ENCODE data around the gene KRI1. TPM values are rescaled to one million over a fixed set of nuclear protein-coding genes. Genes with fewer than 3 reads are reported as not detected.
"Not testable (repeated sequence)": the region's sequence is repeated elsewhere in the genome, so short reads cannot be mapped to it uniquely, and the experiment has no call there.

The KRI1 gene
- total RNA-seq, 1 experiment from 2014 or later, result 24.5 TPM

GRCh38 chr19:10553087-10553667 lies 12.6 kb downstream of the KRI1 start:
- no peaks in the 10 kb centered on the region for H3K9me3 ChIP-seq (ENCODE audit: insufficient read depth, low read depth)
- peaks cover 44% of the 10 kb centered on the region for H3F3A ChIP-seq (ENCODE audit: insufficient read depth, low read depth)
- no peak overlapping the region for H3K4me3 ChIP-seq
- no peaks in the 10 kb centered on the region for H3K9me2 ChIP-seq (ENCODE audit: insufficient read depth)
- CTCF ChIA-PET, result interaction anchor here (0.6 to 1.1 kb wide), 3 partner anchors 18 to 313 kb away, joined by 3 to 4 read pairs (median 3); no protein-coding TSS in a partner anchor
- peaks cover 20% of the 10 kb centered on the region for H3K36me3 ChIP-seq (ENCODE audit: low read depth)
- H3K4me2 ChIP-seq, result no peak overlapping the region
- no peaks in the 10 kb centered on the region for H3K27me3 ChIP-seq (ENCODE audit: insufficient read depth, low read depth)
- no peaks in the 10 kb centered on the region for H3K79me2 ChIP-seq (ENCODE audit: low read depth)
- intact Hi-C loops (cut with micrococcal nuclease; ENCODE audit: unreplicated experiment), result no loop called here
- no peak overlapping the region for H3K27ac ChIP-seq
- TF ChIP-seq CTCF (conservative IDR thresholded peaks at IDR 0.05), result no peak
- DNase-seq, result no peak
- POLR2A ChIA-PET (ENCODE audit: unreplicated experiment), result interaction anchor here (0.6 kb wide), 1 partner anchor 50 kb away, joined by 3 read pairs; the partner anchor contains the start of gene KEAP1
- no TSS peak for BruUV-seq (replicated peaks)
- no peaks in the 10 kb centered on the region for H3K4me1 ChIP-seq (replicated peaks; ENCODE audit: insufficient read depth)
- no peak overlapping the region for H2AFZ ChIP-seq
- no peaks in the 10 kb centered on the region; the same call in none of the 2 replicates for H4K20me1 ChIP-seq (ENCODE audit: insufficient read depth)

DNA sequence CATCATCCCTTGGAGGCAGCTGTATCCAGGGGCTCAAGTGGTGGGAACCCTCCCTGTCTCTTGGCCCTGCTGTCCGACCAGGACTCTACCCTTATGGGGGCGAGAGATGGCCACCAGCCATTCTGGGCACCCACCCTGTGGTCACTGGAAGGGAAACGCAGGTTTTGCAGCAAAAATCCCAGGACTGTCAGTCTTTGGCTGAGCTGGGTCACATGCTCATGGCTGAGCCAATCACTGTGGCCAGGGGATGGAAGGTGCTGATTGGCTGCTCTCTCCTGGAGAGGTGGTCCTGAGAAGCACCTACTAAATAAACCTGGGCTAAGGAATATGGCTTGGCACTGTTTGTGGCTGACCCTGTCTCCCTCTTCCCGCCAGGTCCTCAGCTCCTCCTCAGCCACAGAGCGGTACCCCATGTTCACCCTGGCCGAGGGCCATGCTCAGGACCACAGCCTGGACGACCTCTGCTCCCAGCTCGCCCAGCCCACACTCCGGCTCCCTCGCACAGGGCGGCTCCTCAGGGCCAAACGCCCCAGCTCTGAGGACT lies 13.2 kb downstream of the KRI1 start:
- Histone ChIP-seq H3K79me2 (ENCODE audit: low read depth) (no peaks in the 10 kb centered on the region), H3K9me3 (ENCODE audit: insufficient read depth, low read depth) (no peaks in the 10 kb centered on the region), H3F3A (ENCODE audit: insufficient read depth, low read depth) (peaks cover 44% of the 10 kb centered on the region), H3K4me1 (replicated peaks; ENCODE audit: insufficient read depth) (no peaks in the 10 kb centered on the region), H3K4me3 (no peak overlapping the region), H3K36me3 (ENCODE audit: low read depth) (peaks cover 20% of the 10 kb centered on the region), H3K9me2 (ENCODE audit: insufficient read depth) (no peaks in the 10 kb centered on the region), H3K27me3 (ENCODE audit: insufficient read depth, low read depth) (no peaks in the 10 kb centered on the region), H3K27ac (no peak overlapping the region), H2AFZ (no peak overlapping the region), H3K4me2 (no peak overlapping the region), H4K20me1 (ENCODE audit: insufficient read depth) (no peaks in the 10 kb centered on the region; the same call in none of the 2 replicates)
- TF ChIP-seq CTCF (conservative IDR thresholded peaks at IDR 0.05) (no peak), EZH2 (IDR thresholded peaks at IDR 0.05; ENCODE audit: low read depth) (no peak)
- no peak for DNase-seq
- intact Hi-C loops (cut with micrococcal nuclease; ENCODE audit: unreplicated experiment), result no loop called here
- CTCF ChIA-PET, result interaction anchor here (0.6 to 1.1 kb wide), 3 partner anchors 19 to 80 kb away, joined by 3 to 6 read pairs (median 4); no protein-coding TSS in a partner anchor
- POLR2A ChIA-PET (ENCODE audit: unreplicated experiment), result interaction anchor here (0.6 kb wide), 1 partner anchor 49 kb away, joined by 3 read pairs; the partner anchor contains the start of gene KEAP1
- BruUV-seq (replicated peaks), result no TSS peak

DNA sequence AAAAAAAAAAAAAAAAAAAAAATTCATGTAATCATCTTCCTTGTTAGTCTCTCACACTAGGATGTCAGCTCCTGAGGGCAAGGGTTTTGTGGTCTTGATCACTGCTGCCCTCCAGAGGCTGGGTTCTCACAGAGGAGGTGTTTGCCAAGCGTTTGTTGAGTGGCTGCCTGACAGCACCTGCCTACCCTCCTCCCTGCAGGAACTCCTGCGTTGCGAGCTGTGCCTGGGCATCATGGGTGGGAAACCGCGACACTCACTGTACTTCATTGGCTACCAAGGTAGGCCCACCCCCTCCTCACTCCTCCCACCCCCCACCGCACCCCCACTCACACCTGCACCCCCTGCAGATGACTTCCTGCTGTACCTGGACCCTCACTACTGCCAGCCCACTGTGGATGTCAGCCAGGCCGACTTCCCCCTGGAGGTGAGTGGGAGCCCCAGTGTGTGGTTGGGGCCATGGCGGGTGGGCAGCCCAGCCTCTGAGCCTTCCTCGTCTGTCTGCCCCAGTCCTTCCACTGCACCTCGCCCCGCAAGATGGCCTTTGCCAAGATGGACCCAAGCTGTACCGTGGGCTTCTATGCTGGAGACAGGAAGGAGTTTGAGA lies 14.0 kb downstream of the KRI1 start:
- POLR2A ChIA-PET (ENCODE audit: unreplicated experiment), result no interaction called here
- Histone ChIP-seq H3F3A (ENCODE audit: insufficient read depth, low read depth) (peaks cover 43% of the 10 kb centered on the region), H3K79me2 (ENCODE audit: low read depth) (no peaks in the 10 kb centered on the region), H3K4me3 (no peak overlapping the region), H3K4me2 (no peak overlapping the region), H2AFZ (no peak overlapping the region), H3K4me1 (replicated peaks; ENCODE audit: insufficient read depth) (no peaks in the 10 kb centered on the region), H3K27me3 (ENCODE audit: insufficient read depth, low read depth) (no peaks in the 10 kb centered on the region), H3K9me3 (ENCODE audit: insufficient read depth, low read depth) (no peaks in the 10 kb centered on the region), H3K9me2 (ENCODE audit: insufficient read depth) (no peaks in the 10 kb centered on the region), H3K27ac (no peak overlapping the region), H3K36me3 (ENCODE audit: low read depth) (peaks cover 20% of the 10 kb centered on the region), H4K20me1 (ENCODE audit: insufficient read depth) (no peaks in the 10 kb centered on the region; the same call in none of the 2 replicates)
- CTCF ChIA-PET, result no interaction called here
- TF ChIP-seq CTCF (conservative IDR thresholded peaks at IDR 0.05) (peak; percentile 46; the same call in 1 of the 2 replicates), EZH2 (IDR thresholded peaks at IDR 0.05; ENCODE audit: low read depth) (no peak)
- peak; percentile 45 to 72 for DNase-seq
- no TSS peak for BruUV-seq (replicated peaks)
- intact Hi-C loops (cut with micrococcal nuclease; ENCODE audit: unreplicated experiment), result no loop called here

GRCh38 chr19:10551006-10551405 lies 14.8 kb downstream of the KRI1 start:
- DNase-seq; H3K4me2 ChIP-seq; H3K27ac ChIP-seq; H3K9me3 ChIP-seq (ENCODE audit: insufficient read depth, low read depth); H3K27me3 ChIP-seq (ENCODE audit: insufficient read depth, low read depth); H3K4me1 ChIP-seq (replicated peaks; ENCODE audit: insufficient read depth); H3K79me2 ChIP-seq (ENCODE audit: low read depth); H3K9me2 ChIP-seq (ENCODE audit: insufficient read depth); H4K20me1 ChIP-seq (ENCODE audit: insufficient read depth); intact Hi-C loops (cut with micrococcal nuclease; ENCODE audit: unreplicated experiment); H2AFZ ChIP-seq; BruUV-seq (replicated peaks); H3K4me3 ChIP-seq; POLR2A ChIA-PET (ENCODE audit: unreplicated experiment): not testable (repeated sequence)
- CTCF ChIA-PET, result interaction anchor here (0.5 kb wide), 1 partner anchor 44 kb away, joined by 17 read pairs; no protein-coding TSS in a partner anchor
- Histone ChIP-seq H3F3A (ENCODE audit: insufficient read depth, low read depth) (peaks cover 37% of the 10 kb centered on the region), H3K36me3 (ENCODE audit: low read depth) (peaks cover 18% of the 10 kb centered on the region)
